ENCODE results near the gene SLX9.

Gene SLX9

GRCh38 chr21:44962403-44962966 is 22.7 kb downstream of the SLX9 start:
- ATAC-seq (no peak), DNase-seq (ENCODE audit: low spot score in 2 of 2) (no peak)
- H3K27ac Mint-ChIP-seq: no peak overlapping the region
- peaks cover 35% of the 10 kb centered on the region for H3K4me1 Mint-ChIP-seq
- no peak overlapping the region for H3K4me3 Mint-ChIP-seq
- peaks cover 84% of the 10 kb centered on the region for H3K36me3 Mint-ChIP-seq
- no peaks in the 10 kb centered on the region for H3K9me3 Mint-ChIP-seq

GRCh38 chr21:44964381-44964780 is 24.6 kb downstream of the SLX9 start:
- Mint-ChIP-seq H3K9me3 (no peaks in the 10 kb centered on the region), H3K27ac (no peak overlapping the region), H3K4me1 (peaks cover 36% of the 10 kb centered on the region), H3K4me3 (no peak overlapping the region), H3K36me3 (peaks cover 79% of the 10 kb centered on the region)
- DNase-seq (ENCODE audit: low spot score in 2 of 2) (no peak), ATAC-seq (no peak)

GRCh38 chr21:44965251-44966022 is 25.6 kb downstream of the SLX9 start:
- Mint-ChIP-seq H3K27ac (no peak overlapping the region), H3K9me3 (no peaks in the 10 kb centered on the region), H3K4me3 (peak overlapping the region; percentile 10), H3K4me1 (peaks cover 40% of the 10 kb centered on the region), H3K36me3 (peaks cover 77% of the 10 kb centered on the region)
- no peak for DNase-seq (ENCODE audit: low spot score in 2 of 2)
- ATAC-seq: peak; percentile 81

- Mint-ChIP-seq H3K4me1 (peaks cover 40% of the 10 kb centered on the region), H3K27ac (no peak overlapping the region), H3K36me3 (peaks cover 68% of the 10 kb centered on the region), H3K9me3 (no peaks in the 10 kb centered on the region), H3K4me3 (no peak overlapping the region)
- DNase-seq (ENCODE audit: low spot score in 2 of 2) (no peak), ATAC-seq (no peak)
These were observed 26.6 kb downstream of the SLX9 start for GRCh38 chr21:44966135-44967081.

- ATAC-seq (no peak), DNase-seq (ENCODE audit: low spot score in 2 of 2) (no peak)
- Mint-ChIP-seq H3K9me3 (no peaks in the 10 kb centered on the region), H3K4me3 (no peak overlapping the region), H3K36me3 (peaks cover 58% of the 10 kb centered on the region), H3K4me1 (peaks cover 40% of the 10 kb centered on the region), H3K27ac (no peak overlapping the region)
These were observed 27.5 kb downstream of the SLX9 start for GRCh38 chr21:44967082-44968047.

GRCh38 chr21:44969066-44969670 is 29.3 kb downstream of the SLX9 start:
- DNase-seq (ENCODE audit: low spot score in 2 of 2): no peak
- H3K36me3 Mint-ChIP-seq: peaks cover 41% of the 10 kb centered on the region

GRCh38 chr21:44969931-44970755 is 30.3 kb downstream of the SLX9 start:
- ATAC-seq (no peak), DNase-seq (ENCODE audit: low spot score in 2 of 2) (no peak)
- Mint-ChIP-seq H3K36me3 (peaks cover 35% of the 10 kb centered on the region), H3K4me1 (peaks cover 23% of the 10 kb centered on the region), H3K27ac (peak overlapping the region; percentile 45), H3K4me3 (no peak overlapping the region), H3K9me3 (no peaks in the 10 kb centered on the region)

More at GRCh38 chr21:44969066-44969670, 29.3 kb downstream of the SLX9 start:
- ATAC-seq: no peak
- no peak overlapping the region for H3K4me3 Mint-ChIP-seq
- H3K4me1 Mint-ChIP-seq: peaks cover 33% of the 10 kb centered on the region
- H3K9me3 Mint-ChIP-seq: no peaks in the 10 kb centered on the region
- H3K27ac Mint-ChIP-seq: no peak overlapping the region

- Mint-ChIP-seq H3K9me3 (no peaks in the 10 kb centered on the region), H3K4me3 (no peak overlapping the region), H3K27ac (peak overlapping the region; percentile 50), H3K4me1 (peaks cover 17% of the 10 kb centered on the region), H3K36me3 (peaks cover 27% of the 10 kb centered on the region)
- DNase-seq (ENCODE audit: low spot score in 2 of 2) (no peak), ATAC-seq (no peak)
These were observed 31.2 kb downstream of the SLX9 start for GRCh38 chr21:44970766-44971671.

GRCh38 chr21:44971672-44971995 is 31.8 kb downstream of the SLX9 start:
- Mint-ChIP-seq H3K4me1 (peaks cover 14% of the 10 kb centered on the region), H3K4me3 (no peak overlapping the region), H3K27ac (peak overlapping the region; percentile 50), H3K9me3 (no peaks in the 10 kb centered on the region), H3K36me3 (peaks cover 22% of the 10 kb centered on the region)
- ATAC-seq (no peak), DNase-seq (ENCODE audit: low spot score in 2 of 2) (no peak)

GRCh38 chr21:44972301-44972814 is 32.5 kb downstream of the SLX9 start:
- no peak overlapping the region for H3K4me3 Mint-ChIP-seq
- H3K27ac Mint-ChIP-seq: peak overlapping the region; percentile 50
- ATAC-seq: no peak

GRCh38 chr21:44972821-44973220 is 33.0 kb downstream of the SLX9 start:
- Mint-ChIP-seq H3K4me1 (peaks cover 6% of the 10 kb centered on the region), H3K4me3 (no peak overlapping the region), H3K9me3 (no peaks in the 10 kb centered on the region), H3K27ac (no peak overlapping the region), H3K36me3 (peaks cover 22% of the 10 kb centered on the region)
- no peak for DNase-seq (ENCODE audit: low spot score in 2 of 2)
- no peak for ATAC-seq

More at GRCh38 chr21:44972301-44972814, 32.5 kb downstream of the SLX9 start:
- Mint-ChIP-seq H3K9me3 (no peaks in the 10 kb centered on the region), H3K4me1 (peaks cover 11% of the 10 kb centered on the region), H3K36me3 (peaks cover 22% of the 10 kb centered on the region)
- DNase-seq (ENCODE audit: low spot score in 2 of 2): no peak

- no peak for ATAC-seq
- H3K4me1 Mint-ChIP-seq: peaks cover 6% of the 10 kb centered on the region
- peaks cover 15% of the 10 kb centered on the region for H3K36me3 Mint-ChIP-seq
- H3K9me3 Mint-ChIP-seq: no peaks in the 10 kb centered on the region
- no peak overlapping the region for H3K27ac Mint-ChIP-seq
- no peak overlapping the region for H3K4me3 Mint-ChIP-seq
- no peak for DNase-seq (ENCODE audit: low spot score in 2 of 2)
These were observed 33.8 kb downstream of the SLX9 start for GRCh38 chr21:44973598-44973997.

GRCh38 chr21:44974676-44975075 is 34.8 kb downstream of the SLX9 start:
- peaks cover 1% of the 10 kb centered on the region for H3K4me1 Mint-ChIP-seq
- H3K36me3 Mint-ChIP-seq: peaks cover 4% of the 10 kb centered on the region
- H3K27ac Mint-ChIP-seq: no peak overlapping the region
- H3K4me3 Mint-ChIP-seq: no peak overlapping the region
- H3K9me3 Mint-ChIP-seq: no peaks in the 10 kb centered on the region
- ATAC-seq (no peak), DNase-seq (ENCODE audit: low spot score in 2 of 2) (no peak)

Measured in stimulated activated effector memory CD8-positive, alpha-beta T cell treated with anti-CD3 and anti-CD28 coated beads, Interleukin-12 subunit alpha, Interleukin-12 subunit beta, amount 100 ng/mL, for 72 hours (primary cell).